Chondrocyte (in vitro differentiated cells): ENCODE results near the gene KRAS. TPM values are rescaled to one million over a fixed set of nuclear protein-coding genes. Genes with fewer than 3 reads are reported as not detected.

Experiments
- DNase-seq: peaks from one replicate; pipeline ENCODE4 v3.0.0; 2021; ENCODE audit warnings: mixed read lengths, low spot score
- H3K27ac Mint-ChIP-seq: one replicate; pipeline ENCODE4 v1.8.0; 2021; ENCODE audit warnings: mild to moderate bottlenecking, moderate library complexity, mixed read lengths; ENCODE audit not compliant: unreplicated experiment
- H3K27me3 Mint-ChIP-seq: 2 replicates; pipeline ENCODE4 v1.8.0; 2021; ENCODE audit warnings: low read depth, mixed read lengths
- H3K36me3 Mint-ChIP-seq: 2 replicates; pipeline ENCODE4 v1.8.0; 2021; ENCODE audit warnings: low read depth, mixed read lengths
- H3K4me1 Mint-ChIP-seq: 2 replicates; pipeline ENCODE4 v1.8.0; 2021; ENCODE audit warnings: low read depth, mild to moderate bottlenecking, mixed read lengths
- H3K4me3 Mint-ChIP-seq: one replicate; pipeline ENCODE4 v1.8.0; 2021; ENCODE audit warnings: mild to moderate bottlenecking, moderate library complexity, mixed read lengths; ENCODE audit not compliant: unreplicated experiment
- H3K9me3 Mint-ChIP-seq: 2 replicates; pipeline ENCODE4 v1.8.0; 2021; ENCODE audit warnings: low read depth, mixed read lengths
- total RNA-seq: library from RNA; stranded (reverse); gene quantifications from 3 replicates; pipeline ENCODE4 v1.2.1, GENCODE V29; 2021
- TF ChIP-seq, protein P1 (sequence below): fragments of 200-600 bp; sonication (generic); IDR thresholded peaks from 2 replicates; pipeline ENCODE4 v1.5.0; 2021; ENCODE audit warnings: antibody characterized with exemption, mild to moderate bottlenecking, moderate library complexity

The KRAS gene
- total RNA-seq, 1 donor from 2014 or later = 31.7 TPM

- Mint-ChIP-seq H3K27me3 (no peaks in the 10 kb centered on the region), H3K9me3 (no peaks in the 10 kb centered on the region), H3K4me3 (peak overlapping the region; percentile 67), H3K36me3 (no peaks in the 10 kb centered on the region), H3K27ac (peak overlapping the region; percentile 34), H3K4me1 (peaks cover 26% of the 10 kb centered on the region)
- no peak for DNase-seq
- TF ChIP-seq, protein P1, sequence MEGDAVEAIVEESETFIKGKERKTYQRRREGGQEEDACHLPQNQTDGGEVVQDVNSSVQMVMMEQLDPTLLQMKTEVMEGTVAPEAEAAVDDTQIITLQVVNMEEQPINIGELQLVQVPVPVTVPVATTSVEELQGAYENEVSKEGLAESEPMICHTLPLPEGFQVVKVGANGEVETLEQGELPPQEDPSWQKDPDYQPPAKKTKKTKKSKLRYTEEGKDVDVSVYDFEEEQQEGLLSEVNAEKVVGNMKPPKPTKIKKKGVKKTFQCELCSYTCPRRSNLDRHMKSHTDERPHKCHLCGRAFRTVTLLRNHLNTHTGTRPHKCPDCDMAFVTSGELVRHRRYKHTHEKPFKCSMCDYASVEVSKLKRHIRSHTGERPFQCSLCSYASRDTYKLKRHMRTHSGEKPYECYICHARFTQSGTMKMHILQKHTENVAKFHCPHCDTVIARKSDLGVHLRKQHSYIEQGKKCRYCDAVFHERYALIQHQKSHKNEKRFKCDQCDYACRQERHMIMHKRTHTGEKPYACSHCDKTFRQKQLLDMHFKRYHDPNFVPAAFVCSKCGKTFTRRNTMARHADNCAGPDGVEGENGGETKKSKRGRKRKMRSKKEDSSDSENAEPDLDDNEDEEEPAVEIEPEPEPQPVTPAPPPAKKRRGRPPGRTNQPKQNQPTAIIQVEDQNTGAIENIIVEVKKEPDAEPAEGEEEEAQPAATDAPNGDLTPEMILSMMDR = no peak
Measured at GRCh38 chr12:25251769-25252168, 1.0 kb upstream of the KRAS start.

DNA sequence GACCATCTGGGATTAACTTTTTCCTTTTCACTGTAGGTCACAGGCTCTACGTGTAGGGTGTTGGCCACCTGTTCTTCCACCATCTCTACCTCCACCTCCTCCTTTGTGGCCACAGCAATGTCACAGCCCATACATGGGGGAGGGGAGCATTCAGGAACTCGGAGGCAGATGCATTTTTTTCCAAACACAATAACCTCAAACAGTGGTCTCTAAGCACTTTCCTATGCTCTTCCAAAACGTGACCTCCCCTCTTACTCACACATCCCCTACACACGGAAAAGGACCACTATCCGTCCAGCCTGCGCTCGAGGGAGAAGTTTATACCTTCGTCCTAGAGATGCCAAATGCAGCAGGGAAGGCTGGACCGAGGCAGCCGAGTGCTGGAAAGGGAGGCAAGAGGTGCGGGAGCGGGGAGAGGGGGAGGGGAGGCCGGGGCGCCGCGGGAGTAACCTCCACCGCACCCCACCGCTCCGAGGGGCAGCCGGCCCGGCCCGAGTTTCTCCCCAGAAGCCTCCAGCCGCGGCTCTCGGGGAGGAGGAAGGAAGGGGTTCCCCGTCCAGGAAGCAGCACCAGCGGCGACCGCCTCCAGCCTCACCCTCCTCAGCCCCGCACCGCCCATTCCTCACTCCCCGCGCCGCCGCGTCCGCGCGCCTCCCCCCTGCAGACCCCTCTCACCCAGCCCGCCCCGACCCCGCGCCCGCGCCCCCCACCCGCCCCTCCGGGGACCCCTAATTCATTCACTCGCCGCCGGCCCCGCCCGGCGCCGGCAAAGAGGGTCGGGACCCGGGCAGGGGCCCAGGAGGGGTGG is 594 bp downstream of the KRAS start:
- TF ChIP-seq, protein P1 = no peak
- peak overlapping the region; percentile 83 for H3K4me3 Mint-ChIP-seq
- H3K4me1 Mint-ChIP-seq = peaks cover 34% of the 10 kb centered on the region
- H3K36me3 Mint-ChIP-seq = peaks cover 3% of the 10 kb centered on the region
- H3K27me3 Mint-ChIP-seq = no peaks in the 10 kb centered on the region
- no peak for DNase-seq
- H3K27ac Mint-ChIP-seq = peak overlapping the region; percentile 91
- no peaks in the 10 kb centered on the region for H3K9me3 Mint-ChIP-seq

DNA sequence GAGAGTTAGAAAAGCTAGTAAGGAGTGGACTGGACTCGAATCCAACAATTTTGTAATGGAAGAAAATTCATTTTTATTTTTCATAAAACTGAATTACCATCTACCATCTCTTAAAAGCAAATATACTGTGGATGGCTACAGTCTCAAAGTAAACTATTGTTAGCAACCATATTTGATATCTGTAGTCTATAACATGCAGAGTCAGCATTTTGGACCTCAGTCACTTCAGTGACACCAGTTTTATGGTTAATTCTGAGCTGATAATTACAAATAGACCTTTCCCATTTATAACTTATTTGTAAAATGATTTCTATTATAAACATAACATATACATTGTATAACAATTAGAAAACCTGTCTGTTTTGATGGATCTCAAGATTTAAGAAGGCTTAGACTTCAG is 2.0 kb downstream of the KRAS start:
- Mint-ChIP-seq H3K9me3 (no peaks in the 10 kb centered on the region), H3K27me3 (no peaks in the 10 kb centered on the region), H3K27ac (no peak overlapping the region), H3K36me3 (peaks cover 3% of the 10 kb centered on the region), H3K4me1 (peaks cover 34% of the 10 kb centered on the region), H3K4me3 (no peak overlapping the region)
- TF ChIP-seq, protein P1 = no peak
- DNase-seq = no peak

GRCh38 chr12:25248137-25248536 is 2.6 kb downstream of the KRAS start:
- peaks cover 3% of the 10 kb centered on the region for H3K36me3 Mint-ChIP-seq
- TF ChIP-seq, protein P1 = no peak
- no peaks in the 10 kb centered on the region for H3K27me3 Mint-ChIP-seq
- no peak for DNase-seq
- H3K27ac Mint-ChIP-seq = no peak overlapping the region
- H3K4me1 Mint-ChIP-seq = peaks cover 34% of the 10 kb centered on the region
- no peak overlapping the region for H3K4me3 Mint-ChIP-seq
- H3K9me3 Mint-ChIP-seq = no peaks in the 10 kb centered on the region

DNA sequence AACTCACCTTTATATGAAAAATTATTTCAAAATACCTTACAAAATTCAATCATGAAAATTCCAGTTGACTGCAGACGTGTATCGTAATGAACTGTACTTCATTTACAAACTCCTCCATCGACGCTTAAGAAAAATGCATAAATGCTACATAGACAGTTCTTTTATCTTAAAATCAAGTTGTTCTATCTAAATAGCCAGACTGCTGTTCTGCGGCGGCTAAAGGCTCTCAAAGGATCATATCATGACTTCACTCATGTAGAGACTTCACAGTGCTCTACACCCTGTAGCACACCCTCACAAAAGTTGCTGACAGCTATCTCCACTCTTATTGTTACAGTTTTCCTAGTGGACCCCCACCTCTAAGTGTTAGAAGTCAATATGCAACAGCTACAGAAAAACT is 5.2 kb downstream of the KRAS start:
- TF ChIP-seq, protein P1 = no peak
- Mint-ChIP-seq H3K4me3 (no peak overlapping the region), H3K27ac (no peak overlapping the region), H3K4me1 (peaks cover 32% of the 10 kb centered on the region), H3K27me3 (no peaks in the 10 kb centered on the region), H3K36me3 (peaks cover 3% of the 10 kb centered on the region), H3K9me3 (no peaks in the 10 kb centered on the region)
- no peak for DNase-seq
